K562 (cell line): Measurements from ENCODE around the gene MAD1L1. TPM values are rescaled to one million over a fixed set of nuclear protein-coding genes. Genes with fewer than 3 reads are reported as not detected.

ENCODE experiments used
- CTBP1 ChIP-seq: fragments of 450-650 bp; IDR thresholded peaks from 2 replicates; pipeline ENCODE4 v1.6.1; 2016; ENCODE audit warnings: borderline replicate concordance
- ZFX ChIP-seq: sonication (generic); formaldehyde crosslinking; IDR thresholded peaks from 2 replicates; pipeline ENCODE4 v1.8.0; 2022; ENCODE audit warnings: mild to moderate bottlenecking, missing genetic modification reagents, moderate library complexity
- ZNF23 ChIP-seq: fragments of 250-450 bp; sonication (Bioruptor Pico); IDR thresholded peaks from 2 replicates; pipeline ENCODE4 v1.4.0; 2020; ENCODE audit warnings: mild to moderate bottlenecking
- ZNF707 ChIP-seq: fragments of 250-450 bp; sonication (Bioruptor Pico); conservative IDR thresholded peaks from 2 replicates; pipeline ENCODE4 v1.8.0; 2022; ENCODE audit warnings: inconsistent platforms, mild to moderate bottlenecking, moderate library complexity
- polyA plus RNA-seq, 8 experiments: library from polyadenylated mRNA; depleted of rRNA in 4 of 8; stranded (reverse) in 5 of 8; unstranded in 3 of 8; fragments of >200 nt; fragmentation: Nextera tagmentation in 2 of 8; fragmentation: Illumina TruSeq in 1 of 8; extraction: Ambion mirVana in 2 of 8; extraction: Trizol in 1 of 8; gene quantifications; 2 replicates each; pipeline versions ENCODE4 v1.2.1 to v1.2.3, GENCODE V29; 2011 to 2014; ENCODE audit warnings: inconsistent platforms in 1 of 8, missing spikeins in 1 of 8
- total RNA-seq, 7 experiments: library from RNA; depleted of rRNA in 6 of 7; stranded (reverse); fragments of >200 nt in 6 of 7; fragmentation: Illumina TruSeq in 2 of 7; extraction: Trizol in 2 of 7; gene quantifications; 2 replicates each; pipeline versions ENCODE4 v1.2.1 to v1.2.3, GENCODE V29; 2011 to 2021; ENCODE audit warnings: low replicate concordance in 1 of 7
- TF ChIP-seq, protein P1 (sequence below): fragments of 250-450 bp; sonication (Bioruptor Pico); IDR thresholded peaks from 2 replicates; pipeline ENCODE4 v1.5.0; 2021; ENCODE audit warnings: mild to moderate bottlenecking, moderate library complexity
- TF ChIP-seq, protein P2 (sequence below): fragments of 250-450 bp; sonication (Bioruptor Pico); IDR thresholded peaks from 2 replicates; pipeline ENCODE4 v1.5.0; 2021; ENCODE audit warnings: mild to moderate bottlenecking, borderline replicate concordance
- TF ChIP-seq, protein P3 (sequence below): IDR thresholded peaks from 2 replicates; pipeline ENCODE4 v1.6.1; 2011; ENCODE audit warnings: borderline replicate concordance, low read depth, mild to moderate bottlenecking, moderate library complexity, low read length; ENCODE audit not compliant: insufficient read depth, poor library complexity, severe bottlenecking
- TF ChIP-seq, protein P4 (sequence below), 2 experiments: IDR thresholded peaks in 1 of 2; conservative IDR thresholded peaks in 1 of 2; 2 replicates each; pipeline ENCODE4 v1.6.1; 2016; ENCODE audit warnings: low read depth in 2 of 2, mild to moderate bottlenecking in 1 of 2, missing compliant biosample characterization in 1 of 2, missing genetic modification characterization in 1 of 2, moderate library complexity in 1 of 2
- TF ChIP-seq, protein P5 (sequence below): fragments of 250-450 bp; sonication (Bioruptor Pico); IDR thresholded peaks from 2 replicates; pipeline ENCODE4 v1.4.0; 2020
- TF ChIP-seq, protein P6 (sequence below): fragments of 450-650 bp; formaldehyde crosslinking; IDR thresholded peaks from 2 replicates; pipeline ENCODE4 v1.4.0; 2020; ENCODE audit warnings: mild to moderate bottlenecking

MAD1L1 gene
- total and polyA plus RNA-seq, 9 of the 15 experiments (the other 6 are each of a cell fraction or from before 2014, with no cell fraction given), result 1.7 to 89.7 (median 18.0) TPM

DNA sequence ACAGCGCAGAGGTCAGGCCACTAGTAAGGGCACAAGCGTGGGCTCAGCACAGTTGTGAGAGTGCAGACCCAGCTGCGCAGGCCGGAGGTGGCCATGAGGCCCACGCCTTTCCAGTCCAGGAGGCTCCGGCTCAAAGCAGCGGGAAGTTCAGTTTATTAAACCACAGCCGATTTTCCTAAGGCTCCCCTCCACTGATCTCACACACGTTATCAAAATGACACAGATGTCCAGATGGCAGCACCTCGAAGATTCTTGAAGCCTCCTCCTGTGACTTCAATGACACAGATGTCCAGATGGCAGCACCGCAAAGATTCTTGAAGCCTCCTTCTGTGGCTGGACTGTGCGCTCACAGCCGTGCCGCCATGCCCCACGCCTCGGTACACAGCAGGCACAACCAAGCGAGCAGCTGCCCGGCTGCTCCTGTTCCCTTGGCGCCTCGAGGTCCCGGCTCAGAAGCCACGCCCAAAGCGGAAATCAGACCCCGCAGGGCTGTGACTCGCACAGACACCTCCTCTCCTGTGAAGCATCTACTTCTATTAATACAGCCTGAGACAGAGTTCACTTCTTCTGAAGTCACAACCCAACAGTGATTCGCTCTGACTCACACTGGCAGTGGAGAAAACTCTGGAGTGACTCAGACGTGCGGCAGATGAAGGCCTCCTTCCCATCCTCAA lies 122.7 kb downstream of the MAD1L1 start (continued):
- TF ChIP-seq, protein P1, sequence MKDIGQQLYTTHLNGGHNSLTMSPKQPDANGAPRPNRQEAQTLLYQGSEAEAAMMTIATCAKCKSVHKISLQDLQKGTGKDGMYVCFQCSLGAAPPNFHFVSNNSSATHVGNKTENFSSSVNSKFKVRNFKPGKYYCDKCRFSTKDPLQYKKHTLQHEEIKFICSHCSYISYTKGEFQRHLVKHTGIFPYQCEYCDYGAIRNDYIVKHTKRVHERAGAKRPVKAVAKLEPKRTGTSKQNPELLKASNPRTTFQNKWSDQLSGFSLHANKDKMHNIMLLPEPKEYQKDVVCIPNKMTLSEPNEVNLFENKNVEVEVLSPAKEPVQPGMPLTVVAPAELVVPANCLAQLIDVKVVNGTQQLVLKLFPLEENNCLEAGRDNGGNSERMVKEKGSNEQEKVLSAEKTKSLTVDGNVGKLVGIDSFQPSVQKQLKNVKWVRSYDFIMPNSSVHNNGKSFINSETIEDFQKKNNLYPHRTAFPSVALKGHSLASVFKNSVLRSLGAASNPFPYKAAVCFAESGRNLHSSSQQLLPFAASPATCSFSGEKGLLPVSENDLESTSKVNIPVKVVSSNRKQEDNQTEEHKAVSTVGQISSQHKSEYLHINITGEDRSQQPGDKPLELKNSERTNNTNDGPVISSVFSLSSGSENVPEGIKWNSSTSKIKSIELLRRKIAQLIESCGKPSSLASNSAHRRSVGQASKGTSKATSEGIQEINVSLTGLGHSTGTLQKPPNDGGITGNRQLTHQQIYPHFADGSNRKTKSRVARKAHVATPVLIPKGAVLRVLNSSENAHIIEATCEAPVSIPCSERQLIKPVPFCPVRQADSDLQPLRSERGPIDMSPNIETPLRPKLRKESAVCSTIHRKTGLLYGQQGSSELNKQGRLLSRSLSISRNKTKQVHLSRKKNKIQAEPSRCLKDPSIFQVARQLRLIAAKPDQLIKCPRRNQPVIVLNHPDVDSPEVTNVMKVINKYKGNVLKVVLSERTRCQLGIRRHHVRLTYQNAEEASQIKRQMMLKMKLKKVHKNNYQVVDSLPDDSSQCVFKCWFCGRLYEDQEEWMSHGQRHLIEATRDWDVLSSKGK, result no peak
- TF ChIP-seq ZNF23 (no peak), ZFX (peak; percentile 58), CTBP1 (peak; percentile 86), ZNF707 (CRISPR knock-in tag) (no peak)
- TF ChIP-seq, protein P2, sequence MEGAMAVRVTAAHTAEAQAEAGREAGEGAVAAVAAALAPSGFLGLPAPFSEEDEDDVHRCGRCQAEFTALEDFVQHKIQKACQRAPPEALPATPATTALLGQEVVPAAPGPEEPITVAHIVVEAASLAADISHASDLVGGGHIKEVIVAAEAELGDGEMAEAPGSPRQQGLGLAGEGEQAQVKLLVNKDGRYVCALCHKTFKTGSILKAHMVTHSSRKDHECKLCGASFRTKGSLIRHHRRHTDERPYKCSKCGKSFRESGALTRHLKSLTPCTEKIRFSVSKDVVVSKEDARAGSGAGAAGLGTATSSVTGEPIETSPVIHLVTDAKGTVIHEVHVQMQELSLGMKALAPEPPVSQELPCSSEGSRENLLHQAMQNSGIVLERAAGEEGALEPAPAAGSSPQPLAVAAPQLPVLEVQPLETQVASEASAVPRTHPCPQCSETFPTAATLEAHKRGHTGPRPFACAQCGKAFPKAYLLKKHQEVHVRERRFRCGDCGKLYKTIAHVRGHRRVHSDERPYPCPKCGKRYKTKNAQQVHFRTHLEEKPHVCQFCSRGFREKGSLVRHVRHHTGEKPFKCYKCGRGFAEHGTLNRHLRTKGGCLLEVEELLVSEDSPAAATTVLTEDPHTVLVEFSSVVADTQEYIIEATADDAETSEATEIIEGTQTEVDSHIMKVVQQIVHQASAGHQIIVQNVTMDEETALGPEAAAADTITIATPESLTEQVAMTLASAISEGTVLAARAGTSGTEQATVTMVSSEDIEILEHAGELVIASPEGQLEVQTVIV (CRISPR knock-in tag), result no peak
- TF ChIP-seq, protein P3, sequence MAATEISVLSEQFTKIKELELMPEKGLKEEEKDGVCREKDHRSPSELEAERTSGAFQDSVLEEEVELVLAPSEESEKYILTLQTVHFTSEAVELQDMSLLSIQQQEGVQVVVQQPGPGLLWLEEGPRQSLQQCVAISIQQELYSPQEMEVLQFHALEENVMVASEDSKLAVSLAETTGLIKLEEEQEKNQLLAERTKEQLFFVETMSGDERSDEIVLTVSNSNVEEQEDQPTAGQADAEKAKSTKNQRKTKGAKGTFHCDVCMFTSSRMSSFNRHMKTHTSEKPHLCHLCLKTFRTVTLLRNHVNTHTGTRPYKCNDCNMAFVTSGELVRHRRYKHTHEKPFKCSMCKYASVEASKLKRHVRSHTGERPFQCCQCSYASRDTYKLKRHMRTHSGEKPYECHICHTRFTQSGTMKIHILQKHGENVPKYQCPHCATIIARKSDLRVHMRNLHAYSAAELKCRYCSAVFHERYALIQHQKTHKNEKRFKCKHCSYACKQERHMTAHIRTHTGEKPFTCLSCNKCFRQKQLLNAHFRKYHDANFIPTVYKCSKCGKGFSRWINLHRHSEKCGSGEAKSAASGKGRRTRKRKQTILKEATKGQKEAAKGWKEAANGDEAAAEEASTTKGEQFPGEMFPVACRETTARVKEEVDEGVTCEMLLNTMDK, result no peak
- TF ChIP-seq, protein P4, sequence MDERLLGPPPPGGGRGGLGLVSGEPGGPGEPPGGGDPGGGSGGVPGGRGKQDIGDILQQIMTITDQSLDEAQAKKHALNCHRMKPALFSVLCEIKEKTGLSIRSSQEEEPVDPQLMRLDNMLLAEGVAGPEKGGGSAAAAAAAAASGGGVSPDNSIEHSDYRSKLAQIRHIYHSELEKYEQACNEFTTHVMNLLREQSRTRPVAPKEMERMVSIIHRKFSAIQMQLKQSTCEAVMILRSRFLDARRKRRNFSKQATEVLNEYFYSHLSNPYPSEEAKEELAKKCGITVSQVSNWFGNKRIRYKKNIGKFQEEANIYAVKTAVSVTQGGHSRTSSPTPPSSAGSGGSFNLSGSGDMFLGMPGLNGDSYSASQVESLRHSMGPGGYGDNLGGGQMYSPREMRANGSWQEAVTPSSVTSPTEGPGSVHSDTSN (CRISPR knock-in tag; IDR thresholded peaks at IDR 0.05; ENCODE audit: low read depth), result no peak
- TF ChIP-seq, protein P4 (tag; conservative IDR thresholded peaks at IDR 0.05; ENCODE audit: low read depth), result no peak
- TF ChIP-seq, protein P5, sequence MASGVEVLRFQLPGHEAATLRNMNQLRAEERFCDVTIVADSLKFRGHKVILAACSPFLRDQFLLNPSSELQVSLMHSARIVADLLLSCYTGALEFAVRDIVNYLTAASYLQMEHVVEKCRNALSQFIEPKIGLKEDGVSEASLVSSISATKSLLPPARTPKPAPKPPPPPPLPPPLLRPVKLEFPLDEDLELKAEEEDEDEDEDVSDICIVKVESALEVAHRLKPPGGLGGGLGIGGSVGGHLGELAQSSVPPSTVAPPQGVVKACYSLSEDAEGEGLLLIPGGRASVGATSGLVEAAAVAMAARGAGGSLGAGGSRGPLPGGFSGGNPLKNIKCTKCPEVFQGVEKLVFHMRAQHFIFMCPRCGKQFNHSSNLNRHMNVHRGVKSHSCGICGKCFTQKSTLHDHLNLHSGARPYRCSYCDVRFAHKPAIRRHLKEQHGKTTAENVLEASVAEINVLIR, result no peak
- TF ChIP-seq, protein P6, sequence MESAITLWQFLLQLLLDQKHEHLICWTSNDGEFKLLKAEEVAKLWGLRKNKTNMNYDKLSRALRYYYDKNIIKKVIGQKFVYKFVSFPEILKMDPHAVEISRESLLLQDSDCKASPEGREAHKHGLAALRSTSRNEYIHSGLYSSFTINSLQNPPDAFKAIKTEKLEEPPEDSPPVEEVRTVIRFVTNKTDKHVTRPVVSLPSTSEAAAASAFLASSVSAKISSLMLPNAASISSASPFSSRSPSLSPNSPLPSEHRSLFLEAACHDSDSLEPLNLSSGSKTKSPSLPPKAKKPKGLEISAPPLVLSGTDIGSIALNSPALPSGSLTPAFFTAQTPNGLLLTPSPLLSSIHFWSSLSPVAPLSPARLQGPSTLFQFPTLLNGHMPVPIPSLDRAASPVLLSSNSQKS (CRISPR knock-in tag), result no peak
